ENCODE measurements around the gene DLGAP1.
A peak's percentile ranks its signal among the peaks of the same experiment; 100 is the strongest.
"Not testable (repeated sequence)": the region's sequence is repeated elsewhere in the genome, so short reads cannot be mapped to it uniquely, and the experiment has no call there.

Gene DLGAP1

DNA sequence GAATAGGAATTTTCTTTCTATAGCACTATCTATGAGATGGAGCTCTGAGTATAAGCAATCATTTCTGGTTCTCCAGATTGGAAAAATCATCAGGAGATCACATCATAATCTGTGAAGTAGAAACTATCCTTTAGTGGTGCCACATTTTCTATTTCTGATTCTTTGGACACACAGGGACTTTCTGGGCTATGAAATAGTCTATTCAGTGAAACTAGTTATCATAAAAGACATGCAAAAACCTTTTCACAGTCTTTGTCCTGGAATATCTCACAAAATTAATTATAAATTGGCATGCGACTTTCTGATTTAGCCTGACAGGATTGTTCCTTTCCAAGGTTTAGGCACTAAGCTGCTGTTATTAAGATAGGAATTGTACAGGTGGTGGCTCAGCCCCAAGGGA is 428.6 kb downstream of the DLGAP1 start:
- no peak for TF ChIP-seq ZNF274 (IDR thresholded peaks at IDR 0.05; ENCODE audit: low read depth, low read length)
- no peak for TF ChIP-seq YY1 (IDR thresholded peaks at IDR 0.05; ENCODE audit: insufficient read depth, insufficient read length)
- no peak for TF ChIP-seq SUZ12 (IDR thresholded peaks at IDR 0.05; ENCODE audit: extremely low read depth, insufficient read depth, insufficient read length)
- Histone ChIP-seq H3K36me3 (ENCODE audit: insufficient read depth, insufficient read length, low read length) (no peaks in the 10 kb centered on the region), H3K4me3 (ENCODE audit: insufficient read length, low read depth) (no peak overlapping the region), H3K4me1 (ENCODE audit: insufficient read depth, insufficient read length) (no peaks in the 10 kb centered on the region), H3K9ac (ENCODE audit: insufficient read length, low read depth) (no peak overlapping the region), H3K27me3 (ENCODE audit: insufficient read depth, insufficient read length) (no peaks in the 10 kb centered on the region), H3K9me3 (ENCODE audit: insufficient read depth, low read length) (no peaks in the 10 kb centered on the region)
- no peak for DNase-seq (ENCODE audit: low read depth, low spot score)

DNA sequence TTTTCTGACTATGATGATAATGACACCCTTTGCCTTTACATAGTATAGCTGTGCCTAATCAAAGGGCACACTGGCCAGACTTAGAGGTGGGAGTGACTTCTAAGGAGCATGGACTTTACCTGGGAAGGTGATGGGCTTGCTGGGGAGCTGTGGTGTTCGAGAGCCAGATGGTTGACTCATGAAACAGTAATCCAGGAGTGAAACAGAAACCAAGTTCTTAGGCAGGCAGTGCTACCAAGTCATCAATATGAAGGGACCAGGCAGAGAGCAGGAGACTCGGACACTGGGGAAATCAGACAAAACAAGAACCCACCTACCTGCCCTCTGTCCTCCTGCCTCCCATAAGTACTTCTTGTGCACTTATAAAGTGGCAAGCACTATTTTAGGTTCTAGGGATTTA is 430.4 kb downstream of the DLGAP1 start:
- no peak overlapping the region for H3K9ac ChIP-seq (ENCODE audit: insufficient read length, low read depth)
- no peak for DNase-seq (ENCODE audit: low read depth, low spot score)
- H3K4me1 ChIP-seq (ENCODE audit: insufficient read depth, insufficient read length), result no peaks in the 10 kb centered on the region
- no peaks in the 10 kb centered on the region for H3K9me3 ChIP-seq (ENCODE audit: insufficient read depth, low read length)
- TF ChIP-seq YY1 (IDR thresholded peaks at IDR 0.05; ENCODE audit: insufficient read depth, insufficient read length) (no peak), ZNF274 (IDR thresholded peaks at IDR 0.05; ENCODE audit: low read depth, low read length) (no peak), SUZ12 (IDR thresholded peaks at IDR 0.05; ENCODE audit: extremely low read depth, insufficient read depth, insufficient read length) (no peak)
- no peaks in the 10 kb centered on the region for H3K36me3 ChIP-seq (ENCODE audit: insufficient read depth, insufficient read length, low read length)
- no peak overlapping the region for H3K4me3 ChIP-seq (ENCODE audit: insufficient read length, low read depth)
- H3K27me3 ChIP-seq (ENCODE audit: insufficient read depth, insufficient read length), result no peaks in the 10 kb centered on the region

DNA sequence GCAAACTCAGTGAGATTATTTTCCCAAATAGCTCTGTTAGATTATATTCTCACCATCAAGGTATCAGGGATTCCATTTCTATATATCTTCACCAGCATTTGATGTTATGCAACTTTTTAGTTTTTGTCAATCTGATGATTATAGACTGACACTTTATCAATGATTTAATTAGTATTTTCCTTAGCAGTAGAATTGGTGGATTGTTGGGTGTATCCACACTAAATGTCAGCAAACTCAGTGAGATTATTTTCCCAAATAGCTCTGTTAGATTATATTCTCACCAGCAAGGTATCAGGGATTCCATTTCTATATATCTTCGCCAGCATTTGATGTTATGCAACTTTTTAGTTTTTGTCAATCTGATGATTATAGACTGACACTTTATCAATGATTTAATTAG is 432.4 kb downstream of the DLGAP1 start:
- not testable (repeated sequence) for H3K9ac ChIP-seq (ENCODE audit: insufficient read length, low read depth); DNase-seq (ENCODE audit: low read depth, low spot score); H3K4me3 ChIP-seq (ENCODE audit: insufficient read length, low read depth); H3K4me1 ChIP-seq (ENCODE audit: insufficient read depth, insufficient read length); H3K36me3 ChIP-seq (ENCODE audit: insufficient read depth, insufficient read length, low read length); H3K27me3 ChIP-seq (ENCODE audit: insufficient read depth, insufficient read length); H3K9me3 ChIP-seq (ENCODE audit: insufficient read depth, low read length)

DNA sequence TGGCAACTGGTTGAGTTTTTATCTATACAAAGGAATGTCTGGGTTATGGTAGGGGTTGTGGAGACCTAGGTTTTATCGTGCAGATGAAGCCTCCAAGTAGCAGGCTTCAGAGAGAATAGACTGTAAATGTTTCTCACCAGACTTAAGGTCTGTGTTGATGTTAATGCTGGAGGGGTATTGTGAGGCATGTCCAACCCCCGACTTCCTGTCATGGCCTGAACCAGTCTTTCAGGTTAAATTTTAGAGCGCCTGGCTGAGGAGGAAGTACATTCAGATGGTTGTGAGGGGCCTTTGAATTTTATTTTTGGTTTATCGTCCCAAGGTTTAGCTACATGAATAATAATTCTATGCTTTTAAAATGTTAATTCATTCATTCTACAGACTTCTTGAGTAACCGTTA is 435.1 kb downstream of the DLGAP1 start:
- no peak overlapping the region for H3K9ac ChIP-seq (ENCODE audit: insufficient read length, low read depth)
- no peaks in the 10 kb centered on the region for H3K4me1 ChIP-seq (ENCODE audit: insufficient read depth, insufficient read length)
- no peak for TF ChIP-seq SUZ12 (IDR thresholded peaks at IDR 0.05; ENCODE audit: extremely low read depth, insufficient read depth, insufficient read length)
- no peak for TF ChIP-seq YY1 (IDR thresholded peaks at IDR 0.05; ENCODE audit: insufficient read depth, insufficient read length)
- no peak for TF ChIP-seq ZNF274 (IDR thresholded peaks at IDR 0.05; ENCODE audit: low read depth, low read length)
- no peaks in the 10 kb centered on the region for H3K36me3 ChIP-seq (ENCODE audit: insufficient read depth, insufficient read length, low read length)
- H3K27me3 ChIP-seq (ENCODE audit: insufficient read depth, insufficient read length), result no peaks in the 10 kb centered on the region
- no peak overlapping the region for H3K4me3 ChIP-seq (ENCODE audit: insufficient read length, low read depth)
- no peaks in the 10 kb centered on the region for H3K9me3 ChIP-seq (ENCODE audit: insufficient read depth, low read length)
- DNase-seq (ENCODE audit: low read depth, low spot score), result peak; percentile 23

DNA sequence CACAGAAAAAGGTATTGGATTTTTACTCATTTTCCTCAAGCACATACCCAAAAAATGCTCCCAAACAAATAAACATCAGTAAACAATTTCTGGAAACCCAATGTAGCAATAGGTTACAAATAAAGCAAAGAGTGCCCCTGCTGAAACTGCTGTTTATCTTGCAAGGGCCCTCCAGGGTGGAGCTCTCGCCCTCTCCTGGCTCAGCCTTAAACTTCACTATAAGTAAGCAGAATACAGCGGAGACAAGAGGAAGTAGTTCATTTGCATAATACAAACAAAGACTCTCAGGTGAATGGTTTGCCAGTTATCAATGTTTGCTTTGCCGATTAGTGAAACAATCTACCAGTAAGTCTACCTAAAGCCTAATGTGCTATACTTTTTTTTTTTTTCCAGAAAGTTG is 437.6 kb downstream of the DLGAP1 start:
- Histone ChIP-seq H3K4me3 (ENCODE audit: insufficient read length, low read depth) (no peak overlapping the region), H3K9ac (ENCODE audit: insufficient read length, low read depth) (no peak overlapping the region), H3K36me3 (ENCODE audit: insufficient read depth, insufficient read length, low read length) (no peaks in the 10 kb centered on the region), H3K27me3 (ENCODE audit: insufficient read depth, insufficient read length) (no peaks in the 10 kb centered on the region), H3K9me3 (ENCODE audit: insufficient read depth, low read length) (no peaks in the 10 kb centered on the region), H3K4me1 (ENCODE audit: insufficient read depth, insufficient read length) (no peaks in the 10 kb centered on the region)
- TF ChIP-seq YY1 (IDR thresholded peaks at IDR 0.05; ENCODE audit: insufficient read depth, insufficient read length), result no peak
- no peak for TF ChIP-seq ZNF274 (IDR thresholded peaks at IDR 0.05; ENCODE audit: low read depth, low read length)
- TF ChIP-seq SUZ12 (IDR thresholded peaks at IDR 0.05; ENCODE audit: extremely low read depth, insufficient read depth, insufficient read length), result no peak
- no peak for DNase-seq (ENCODE audit: low read depth, low spot score)

DNA sequence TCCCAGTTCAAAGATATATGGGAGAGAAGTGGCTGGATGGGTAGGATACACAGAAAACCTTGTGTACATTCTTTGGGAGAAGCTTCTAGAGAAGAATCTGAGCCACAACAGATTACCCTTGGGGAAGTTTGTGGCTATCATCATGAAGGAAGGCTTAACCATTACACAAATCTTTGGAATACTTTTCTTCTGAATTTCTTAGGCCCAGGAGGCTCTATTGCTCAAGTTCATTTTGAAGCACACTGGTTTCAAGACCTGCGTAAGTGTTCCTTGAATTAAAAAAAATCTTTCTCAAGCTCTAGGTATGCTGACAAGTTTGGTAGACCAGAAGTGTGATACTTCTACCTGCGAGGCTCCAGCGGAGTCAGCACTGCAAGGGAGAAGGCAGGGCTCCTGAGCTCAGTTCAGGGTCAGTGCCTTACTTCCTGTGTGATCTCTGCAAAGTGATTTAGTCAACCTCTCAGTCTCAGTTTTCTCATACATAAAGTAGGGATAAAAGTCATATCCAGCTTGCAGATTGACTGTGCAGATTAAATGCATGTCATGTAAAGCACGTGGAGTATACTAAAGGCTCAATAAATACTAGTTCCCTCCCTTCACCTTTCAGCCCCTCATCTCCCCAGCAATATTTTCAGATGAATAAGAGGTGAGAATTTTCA is 438.6 kb downstream of the DLGAP1 start:
- no peaks in the 10 kb centered on the region for H3K4me1 ChIP-seq (ENCODE audit: insufficient read depth, insufficient read length)
- no peak overlapping the region for H3K4me3 ChIP-seq (ENCODE audit: insufficient read length, low read depth)
- TF ChIP-seq SUZ12 (IDR thresholded peaks at IDR 0.05; ENCODE audit: extremely low read depth, insufficient read depth, insufficient read length) (no peak), YY1 (IDR thresholded peaks at IDR 0.05; ENCODE audit: insufficient read depth, insufficient read length) (no peak), ZNF274 (IDR thresholded peaks at IDR 0.05; ENCODE audit: low read depth, low read length) (no peak)
- H3K36me3 ChIP-seq (ENCODE audit: insufficient read depth, insufficient read length, low read length), result no peaks in the 10 kb centered on the region
- no peak for DNase-seq (ENCODE audit: low read depth, low spot score)
- no peaks in the 10 kb centered on the region for H3K27me3 ChIP-seq (ENCODE audit: insufficient read depth, insufficient read length)
- no peak overlapping the region for H3K9ac ChIP-seq (ENCODE audit: insufficient read length, low read depth)
- no peaks in the 10 kb centered on the region for H3K9me3 ChIP-seq (ENCODE audit: insufficient read depth, low read length)

DNA sequence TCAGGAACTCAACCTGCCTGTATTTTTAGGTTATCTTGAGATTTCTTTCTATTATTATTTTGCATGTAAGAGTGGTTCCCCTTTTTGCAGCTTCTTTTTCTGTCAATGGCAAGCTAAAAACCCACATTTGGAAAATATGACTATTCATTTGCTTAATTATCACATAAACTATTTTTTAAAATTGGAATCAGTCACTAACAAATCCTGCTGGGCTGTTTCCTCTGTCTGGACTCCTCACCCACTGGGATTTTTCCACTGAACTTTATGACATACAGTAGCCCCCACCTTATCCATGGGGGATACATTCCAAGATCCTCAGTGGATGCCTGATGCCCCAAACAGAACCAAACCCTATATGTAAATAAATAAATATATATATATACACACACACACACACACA is 447.3 kb downstream of the DLGAP1 start:
- Histone ChIP-seq H3K9me3 (ENCODE audit: insufficient read depth, low read length) (no peaks in the 10 kb centered on the region), H3K4me3 (ENCODE audit: insufficient read length, low read depth) (no peak overlapping the region), H3K36me3 (ENCODE audit: insufficient read depth, insufficient read length, low read length) (no peaks in the 10 kb centered on the region), H3K27me3 (ENCODE audit: insufficient read depth, insufficient read length) (no peaks in the 10 kb centered on the region), H3K4me1 (ENCODE audit: insufficient read depth, insufficient read length) (no peaks in the 10 kb centered on the region), H3K9ac (ENCODE audit: insufficient read length, low read depth) (no peak overlapping the region)
- no peak for DNase-seq (ENCODE audit: low read depth, low spot score)
- TF ChIP-seq YY1 (IDR thresholded peaks at IDR 0.05; ENCODE audit: insufficient read depth, insufficient read length), result no peak
- no peak for TF ChIP-seq ZNF274 (IDR thresholded peaks at IDR 0.05; ENCODE audit: low read depth, low read length)
- TF ChIP-seq SUZ12 (IDR thresholded peaks at IDR 0.05; ENCODE audit: extremely low read depth, insufficient read depth, insufficient read length), result no peak
